ENCODE data around the gene PIGU.

- no peak for TF ChIP-seq CTCF (IDR thresholded peaks at IDR 0.05)
- TF ChIP-seq POLR2A (IDR thresholded peaks at IDR 0.05): no peak
Measured at GRCh38 chr20:34570859-34571306, 106.0 kb downstream of the PIGU start.
